PFSK-1 (cell line): ENCODE measurements around the gene MX2.

Experiments
- FOXP2 ChIP-seq: optimal IDR thresholded peaks from 2 replicates; pipeline ENCODE3; 2011; ENCODE audit warnings: borderline replicate concordance, control low read depth, inconsistent platforms; ENCODE audit not compliant: insufficient read depth; ENCODE audit errors: extremely low read length, extremely low read depth
- POLR2AphosphoS5 ChIP-seq: IDR thresholded peaks from 2 replicates; pipeline ENCODE4 v1.6.1; 2012; ENCODE audit warnings: low read depth, mild to moderate bottlenecking, control low read depth, low read length, moderate library complexity
- SIN3A ChIP-seq: IDR thresholded peaks from 2 replicates; pipeline ENCODE4 v1.6.1; 2012; ENCODE audit warnings: mild to moderate bottlenecking, low read length, moderate library complexity, borderline replicate concordance; ENCODE audit not compliant: insufficient read depth
- TAF1 ChIP-seq: IDR thresholded peaks from 2 replicates; pipeline ENCODE4 v1.6.1; 2012; ENCODE audit warnings: low read length, control low read depth, borderline replicate concordance; ENCODE audit not compliant: insufficient read depth
- TF ChIP-seq, protein P1 (sequence below), 2 experiments: IDR thresholded peaks; 2 replicates each; pipeline versions ENCODE4 v1.6.1 to v1.8.0; 2011 to 2012; ENCODE audit warnings: low read depth in 2 of 2, low read length in 2 of 2, control low read depth in 1 of 2, inconsistent platforms in 1 of 2, mild to moderate bottlenecking in 1 of 2, moderate library complexity in 1 of 2; ENCODE audit not compliant: insufficient read depth in 1 of 2

Gene MX2

DNA sequence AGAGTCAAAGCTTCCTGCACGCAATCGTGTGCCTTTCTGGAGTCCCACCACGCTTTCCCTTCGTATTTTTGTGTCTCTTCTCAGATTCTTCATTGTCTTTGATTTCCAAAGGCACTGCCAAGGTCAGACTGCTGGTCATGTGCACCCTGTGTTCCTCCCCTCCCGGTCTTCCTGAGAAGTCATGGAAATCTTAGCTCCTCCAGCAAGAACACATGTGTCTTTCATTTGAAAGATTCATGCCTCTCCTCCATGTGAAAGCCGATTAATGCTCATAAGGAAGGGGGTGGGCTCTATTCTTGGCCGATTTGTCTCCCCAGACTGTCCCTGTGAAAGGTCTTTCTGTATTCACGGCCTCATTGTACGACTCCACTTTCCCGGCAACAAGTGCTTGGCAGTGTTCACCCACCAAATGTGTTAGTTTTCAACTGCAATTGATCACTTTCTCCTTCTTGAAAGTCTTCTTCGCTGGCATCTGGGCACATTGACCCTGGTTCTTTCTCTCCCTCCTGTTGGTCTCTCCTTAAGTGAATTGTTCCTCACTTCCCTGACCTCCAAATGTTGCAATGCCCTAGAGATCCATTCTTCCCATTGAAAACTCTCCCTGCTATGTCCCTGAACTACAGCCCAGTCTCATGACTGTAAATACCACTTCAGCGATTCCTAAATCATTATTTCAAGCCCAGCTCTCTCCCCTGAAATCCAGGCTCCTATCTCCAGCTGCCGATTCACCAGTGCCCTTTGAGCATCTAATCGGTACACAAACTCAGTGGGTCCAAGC, 25.4 kb downstream of the MX2 start:
- no peak for TF ChIP-seq SIN3A
- TF ChIP-seq, protein P1, sequence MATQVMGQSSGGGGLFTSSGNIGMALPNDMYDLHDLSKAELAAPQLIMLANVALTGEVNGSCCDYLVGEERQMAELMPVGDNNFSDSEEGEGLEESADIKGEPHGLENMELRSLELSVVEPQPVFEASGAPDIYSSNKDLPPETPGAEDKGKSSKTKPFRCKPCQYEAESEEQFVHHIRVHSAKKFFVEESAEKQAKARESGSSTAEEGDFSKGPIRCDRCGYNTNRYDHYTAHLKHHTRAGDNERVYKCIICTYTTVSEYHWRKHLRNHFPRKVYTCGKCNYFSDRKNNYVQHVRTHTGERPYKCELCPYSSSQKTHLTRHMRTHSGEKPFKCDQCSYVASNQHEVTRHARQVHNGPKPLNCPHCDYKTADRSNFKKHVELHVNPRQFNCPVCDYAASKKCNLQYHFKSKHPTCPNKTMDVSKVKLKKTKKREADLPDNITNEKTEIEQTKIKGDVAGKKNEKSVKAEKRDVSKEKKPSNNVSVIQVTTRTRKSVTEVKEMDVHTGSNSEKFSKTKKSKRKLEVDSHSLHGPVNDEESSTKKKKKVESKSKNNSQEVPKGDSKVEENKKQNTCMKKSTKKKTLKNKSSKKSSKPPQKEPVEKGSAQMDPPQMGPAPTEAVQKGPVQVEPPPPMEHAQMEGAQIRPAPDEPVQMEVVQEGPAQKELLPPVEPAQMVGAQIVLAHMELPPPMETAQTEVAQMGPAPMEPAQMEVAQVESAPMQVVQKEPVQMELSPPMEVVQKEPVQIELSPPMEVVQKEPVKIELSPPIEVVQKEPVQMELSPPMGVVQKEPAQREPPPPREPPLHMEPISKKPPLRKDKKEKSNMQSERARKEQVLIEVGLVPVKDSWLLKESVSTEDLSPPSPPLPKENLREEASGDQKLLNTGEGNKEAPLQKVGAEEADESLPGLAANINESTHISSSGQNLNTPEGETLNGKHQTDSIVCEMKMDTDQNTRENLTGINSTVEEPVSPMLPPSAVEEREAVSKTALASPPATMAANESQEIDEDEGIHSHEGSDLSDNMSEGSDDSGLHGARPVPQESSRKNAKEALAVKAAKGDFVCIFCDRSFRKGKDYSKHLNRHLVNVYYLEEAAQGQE (IDR thresholded peaks at IDR 0.05; ENCODE audit: insufficient read depth in 1 of 2, low read depth in 2 of 2, low read length in 2 of 2) = no peak
- TF ChIP-seq POLR2AphosphoS5 = no peak
- TF ChIP-seq FOXP2 = no peak
- no peak for TF ChIP-seq TAF1

DNA sequence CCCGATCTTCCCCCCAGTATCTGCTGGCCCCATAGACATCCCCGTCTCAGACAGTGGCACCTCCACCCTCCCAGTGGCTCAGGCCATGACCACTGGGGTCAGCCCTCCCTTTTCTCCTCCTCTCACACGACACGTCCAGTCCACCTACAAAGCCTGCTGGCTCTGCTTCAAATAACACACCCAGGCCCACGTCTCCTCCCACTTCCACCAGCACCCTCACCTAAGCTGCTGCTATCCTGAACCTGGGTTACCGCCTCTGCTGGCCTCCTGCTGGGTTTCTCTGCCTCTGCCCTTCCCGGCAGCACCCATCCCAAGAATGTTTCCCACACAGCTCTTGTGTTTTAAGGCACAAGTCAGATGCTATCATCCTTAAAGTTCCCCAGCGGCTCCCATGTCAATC, 26.0 kb downstream of the MX2 start:
- TF ChIP-seq TAF1 (no peak), POLR2AphosphoS5 (no peak), SIN3A (no peak), FOXP2 (no peak)
- TF ChIP-seq, protein P1 (IDR thresholded peaks at IDR 0.05; ENCODE audit: insufficient read depth in 1 of 2, low read depth in 2 of 2, low read length in 2 of 2) = no peak

DNA sequence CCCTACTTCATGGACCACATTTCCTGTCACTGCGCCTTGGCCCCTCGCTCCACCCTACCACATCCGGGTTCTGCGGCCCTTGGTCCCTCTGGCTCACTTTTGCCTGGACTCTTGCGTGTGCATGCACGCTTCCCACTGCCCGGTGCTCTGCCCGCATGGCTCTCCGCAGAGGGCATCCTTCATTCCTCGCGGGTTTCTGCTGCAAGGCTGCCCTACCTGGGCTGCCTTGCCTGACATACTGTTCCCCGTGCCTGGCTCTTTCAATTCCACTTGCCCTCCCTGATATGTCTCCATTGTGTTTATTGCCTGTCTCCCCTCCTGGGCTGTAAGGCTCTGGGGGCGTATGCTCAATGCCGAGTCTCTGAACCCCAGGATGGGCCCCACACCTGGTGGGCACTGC, 26.4 kb downstream of the MX2 start:
- TF ChIP-seq POLR2AphosphoS5 (no peak), FOXP2 (no peak), SIN3A (no peak), TAF1 (no peak)
- TF ChIP-seq, protein P1 (IDR thresholded peaks at IDR 0.05; ENCODE audit: insufficient read depth in 1 of 2, low read depth in 2 of 2, low read length in 2 of 2) = no peak

DNA sequence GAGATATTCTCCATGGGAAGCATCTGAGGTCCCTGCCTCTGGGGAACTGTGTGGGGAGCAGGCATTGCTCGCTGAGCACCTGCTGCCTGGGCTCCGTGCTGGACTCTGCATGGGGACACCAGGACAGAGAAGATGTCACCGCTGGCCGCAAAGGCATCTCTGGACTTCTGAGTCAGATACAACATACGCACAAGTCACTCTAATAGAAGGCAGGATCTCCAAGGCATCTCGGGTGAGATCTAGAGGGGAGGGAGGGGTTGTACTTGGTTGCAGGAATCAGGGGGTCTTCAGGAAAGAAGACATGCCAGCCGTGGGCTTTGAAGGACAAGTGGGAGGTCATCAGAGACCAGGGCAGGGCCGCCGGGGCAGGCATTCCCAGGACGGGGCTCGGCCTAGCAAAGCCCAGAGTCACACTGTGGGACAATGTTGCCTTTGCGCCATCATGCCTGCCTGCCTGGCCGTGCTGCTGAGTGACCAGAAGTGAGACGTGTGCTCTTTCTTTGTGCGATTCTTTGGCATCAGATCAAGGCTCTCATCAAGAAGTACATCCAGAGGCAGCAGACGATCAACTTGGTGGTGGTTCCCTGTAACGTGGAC, 28.3 kb downstream of the MX2 start:
- TF ChIP-seq, protein P1 (IDR thresholded peaks at IDR 0.05; ENCODE audit: insufficient read depth in 1 of 2, low read depth in 2 of 2, low read length in 2 of 2) = no peak
- TF ChIP-seq POLR2AphosphoS5 (no peak), TAF1 (no peak), SIN3A (no peak), FOXP2 (no peak)
